Measurements from ENCODE around the gene LRRFIP2.

DNA sequence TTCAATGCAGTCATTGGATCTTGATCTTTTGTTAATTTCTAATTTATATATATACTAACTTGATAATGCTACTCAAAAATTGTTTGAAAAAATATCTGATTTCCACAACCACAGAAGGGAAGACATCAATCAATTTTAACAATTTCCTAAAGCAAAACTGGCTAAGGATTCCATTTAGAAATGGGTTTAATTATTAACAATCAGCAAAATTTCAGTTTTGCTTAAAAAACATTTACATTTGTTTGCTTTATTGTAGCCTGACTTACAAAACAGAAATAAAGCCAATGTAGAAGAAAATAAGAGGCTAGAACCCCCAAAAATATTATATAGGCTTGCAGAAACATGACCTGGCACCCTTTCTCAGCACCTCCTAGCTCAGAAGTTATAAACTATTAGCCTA is 74.9 kb downstream of the LRRFIP2 start:
- TF ChIP-seq CTCF (conservative IDR thresholded peaks at IDR 0.05 in 1 of 2, IDR thresholded peaks at IDR 0.05 in 1 of 2; ENCODE audit: extremely low read depth in 1 of 2, insufficient read depth in 1 of 2, low read depth in 1 of 2, low read length in 2 of 2) (no peak), EZH2 (IDR thresholded peaks at IDR 0.05; ENCODE audit: borderline replicate concordance, low read length) (no peak)

Data from mammary epithelial cell (primary cell).